ENCODE data around the gene REP15.

REP15 gene

GRCh38 chr12:27686147-27686546, 10.1 kb upstream of the REP15 start:
- TF ChIP-seq, protein P1, sequence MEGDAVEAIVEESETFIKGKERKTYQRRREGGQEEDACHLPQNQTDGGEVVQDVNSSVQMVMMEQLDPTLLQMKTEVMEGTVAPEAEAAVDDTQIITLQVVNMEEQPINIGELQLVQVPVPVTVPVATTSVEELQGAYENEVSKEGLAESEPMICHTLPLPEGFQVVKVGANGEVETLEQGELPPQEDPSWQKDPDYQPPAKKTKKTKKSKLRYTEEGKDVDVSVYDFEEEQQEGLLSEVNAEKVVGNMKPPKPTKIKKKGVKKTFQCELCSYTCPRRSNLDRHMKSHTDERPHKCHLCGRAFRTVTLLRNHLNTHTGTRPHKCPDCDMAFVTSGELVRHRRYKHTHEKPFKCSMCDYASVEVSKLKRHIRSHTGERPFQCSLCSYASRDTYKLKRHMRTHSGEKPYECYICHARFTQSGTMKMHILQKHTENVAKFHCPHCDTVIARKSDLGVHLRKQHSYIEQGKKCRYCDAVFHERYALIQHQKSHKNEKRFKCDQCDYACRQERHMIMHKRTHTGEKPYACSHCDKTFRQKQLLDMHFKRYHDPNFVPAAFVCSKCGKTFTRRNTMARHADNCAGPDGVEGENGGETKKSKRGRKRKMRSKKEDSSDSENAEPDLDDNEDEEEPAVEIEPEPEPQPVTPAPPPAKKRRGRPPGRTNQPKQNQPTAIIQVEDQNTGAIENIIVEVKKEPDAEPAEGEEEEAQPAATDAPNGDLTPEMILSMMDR (IDR thresholded peaks at IDR 0.05), result no peak

DNA sequence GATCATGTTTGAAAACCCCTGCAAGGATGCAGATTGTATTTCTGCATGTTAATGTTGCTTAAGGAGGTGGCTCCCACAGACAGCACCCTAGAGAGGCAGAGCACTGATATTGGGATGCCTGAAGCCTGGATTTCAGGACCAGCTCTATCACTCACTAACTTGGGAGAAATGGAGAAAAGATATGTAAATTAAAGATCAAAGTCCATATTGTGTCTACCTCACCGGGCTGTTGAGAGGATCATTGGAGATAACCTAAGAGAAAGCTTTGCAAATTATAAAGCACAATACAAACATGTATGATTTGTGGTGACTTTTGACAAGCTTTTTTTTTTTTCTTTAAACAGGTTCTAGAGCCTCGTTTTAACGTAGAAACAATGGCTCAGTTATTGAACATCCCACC, 7.6 kb upstream of the REP15 start:
- TF ChIP-seq, protein P1 (IDR thresholded peaks at IDR 0.05), result no peak

GRCh38 chr12:27689558-27690180, 6.6 kb upstream of the REP15 start:
- TF ChIP-seq, protein P1 (IDR thresholded peaks at IDR 0.05), result no peak

- TF ChIP-seq, protein P1 (IDR thresholded peaks at IDR 0.05), result no peak
Observed at GRCh38 chr12:27693403-27693802, 2.8 kb upstream of the REP15 start.

DNA sequence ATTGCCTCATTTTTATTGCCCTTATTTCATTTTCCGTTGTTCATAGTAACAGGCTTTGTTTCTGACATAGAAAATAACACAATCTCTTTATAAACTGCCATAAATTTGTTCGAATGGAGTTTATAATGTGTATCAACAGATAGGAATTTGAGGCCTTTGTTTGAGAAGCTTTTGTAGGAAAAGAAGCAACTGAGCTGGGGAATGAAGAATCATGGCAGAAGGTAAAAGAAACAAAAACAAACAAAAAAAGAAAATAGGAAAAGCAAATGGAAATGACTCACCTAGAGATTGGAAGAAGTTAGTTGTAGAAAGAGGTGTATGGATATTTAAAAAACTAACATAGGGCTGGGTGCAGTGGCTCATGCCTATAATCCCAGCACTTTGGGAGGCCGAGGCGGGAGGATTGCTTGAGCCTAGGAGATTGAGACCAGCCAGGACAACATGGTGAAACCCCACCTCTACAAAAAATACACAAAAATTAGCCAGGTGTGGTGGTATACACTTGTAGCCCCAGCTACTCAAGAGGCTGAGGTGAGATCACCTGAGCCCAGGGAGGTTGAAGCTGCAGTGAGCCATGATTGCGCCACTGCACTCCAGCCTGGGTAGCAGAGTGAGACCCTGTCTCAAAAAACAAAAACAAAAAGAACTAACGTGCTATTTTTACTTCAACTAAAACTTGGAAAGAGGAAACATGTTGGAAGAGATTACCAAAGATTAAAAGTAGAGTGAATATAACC, 523 bp upstream of the REP15 start:
- TF ChIP-seq, protein P1 (IDR thresholded peaks at IDR 0.05), result no peak

DNA sequence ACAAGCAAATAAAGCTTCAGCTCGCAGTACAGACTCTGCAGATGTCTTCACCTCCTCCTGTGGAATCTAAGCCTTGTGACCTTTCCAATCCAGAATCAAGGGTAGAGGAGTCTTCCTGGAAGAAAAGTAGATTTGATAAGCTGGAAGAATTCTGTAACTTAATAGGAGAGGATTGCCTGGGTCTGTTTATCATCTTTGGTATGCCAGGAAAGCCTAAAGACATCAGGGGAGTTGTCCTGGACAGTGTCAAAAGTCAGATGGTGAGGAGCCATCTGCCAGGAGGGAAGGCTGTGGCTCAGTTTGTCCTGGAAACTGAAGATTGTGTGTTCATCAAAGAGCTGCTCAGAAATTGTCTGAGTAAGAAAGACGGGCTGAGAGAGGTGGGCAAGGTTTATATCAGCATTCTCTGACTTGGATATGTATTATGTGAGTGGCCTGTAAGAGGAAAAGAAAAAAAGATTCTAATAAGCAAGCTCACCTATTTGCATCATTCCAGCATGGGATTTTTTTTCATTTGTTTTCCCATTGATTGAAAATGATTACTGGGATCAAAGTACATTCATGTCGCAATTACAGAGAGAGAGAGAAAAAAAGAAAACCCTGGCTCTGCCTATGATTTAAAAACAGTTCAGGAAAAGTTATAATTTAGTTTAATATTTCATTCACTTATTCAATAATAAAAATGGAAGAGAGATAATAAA, 767 bp downstream of the REP15 start:
- TF ChIP-seq, protein P1 (IDR thresholded peaks at IDR 0.05), result no peak

DNA sequence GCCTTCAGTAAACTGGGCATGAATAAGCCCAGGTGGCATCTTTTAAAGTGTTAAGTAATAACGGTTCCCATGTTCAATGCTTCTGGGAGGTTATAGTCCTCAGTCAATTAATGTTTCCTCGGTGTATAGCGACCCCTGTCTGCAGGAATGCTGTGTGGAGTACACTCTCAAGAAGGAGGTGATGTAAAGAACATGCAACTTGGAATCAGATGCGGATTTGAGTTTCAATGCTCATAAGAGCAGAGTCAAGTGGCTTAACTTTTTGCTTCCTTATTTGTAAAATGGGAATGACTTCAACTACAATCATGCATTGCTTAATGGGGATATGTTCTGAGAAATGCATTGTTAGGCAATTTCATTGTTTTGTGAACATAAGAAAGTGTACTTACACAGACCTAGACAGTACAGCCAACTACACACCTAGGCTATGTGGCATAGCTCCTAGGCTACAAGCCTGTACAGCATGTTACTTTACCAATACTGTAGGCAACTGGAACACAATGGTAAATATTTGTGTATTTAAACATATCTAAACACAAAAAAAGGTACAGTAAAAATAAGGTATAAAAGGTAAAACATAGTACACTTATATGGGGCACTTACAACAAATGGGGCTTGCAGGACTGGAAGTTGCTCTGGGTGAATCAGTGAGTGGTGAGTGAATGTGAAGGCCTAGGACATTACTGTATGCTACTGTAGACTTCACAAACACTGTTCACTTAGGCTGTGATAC, 7.6 kb downstream of the REP15 start:
- TF ChIP-seq, protein P1 (IDR thresholded peaks at IDR 0.05), result peak; percentile 94

Measured in LNCAP (cell line).